GM10266 (cell line): ENCODE results near the gene STPG4.
"Not testable (repeated sequence)": the region's sequence is repeated elsewhere in the genome, so short reads cannot be mapped to it uniquely, and the experiment has no call there.

Source experiments
- DNase-seq: peaks from one replicate; pipeline ENCODE4 v3.0.0; 2012; ENCODE audit errors: extremely low spot score
- TF ChIP-seq, protein P1 (sequence below): IDR thresholded peaks from 2 replicates; pipeline ENCODE4 v1.5.1; 2012; ENCODE audit warnings: mild to moderate bottlenecking, low read depth; ENCODE audit not compliant: control insufficient read depth, insufficient read depth; ENCODE audit errors: missing control alignments

The STPG4 gene

DNA sequence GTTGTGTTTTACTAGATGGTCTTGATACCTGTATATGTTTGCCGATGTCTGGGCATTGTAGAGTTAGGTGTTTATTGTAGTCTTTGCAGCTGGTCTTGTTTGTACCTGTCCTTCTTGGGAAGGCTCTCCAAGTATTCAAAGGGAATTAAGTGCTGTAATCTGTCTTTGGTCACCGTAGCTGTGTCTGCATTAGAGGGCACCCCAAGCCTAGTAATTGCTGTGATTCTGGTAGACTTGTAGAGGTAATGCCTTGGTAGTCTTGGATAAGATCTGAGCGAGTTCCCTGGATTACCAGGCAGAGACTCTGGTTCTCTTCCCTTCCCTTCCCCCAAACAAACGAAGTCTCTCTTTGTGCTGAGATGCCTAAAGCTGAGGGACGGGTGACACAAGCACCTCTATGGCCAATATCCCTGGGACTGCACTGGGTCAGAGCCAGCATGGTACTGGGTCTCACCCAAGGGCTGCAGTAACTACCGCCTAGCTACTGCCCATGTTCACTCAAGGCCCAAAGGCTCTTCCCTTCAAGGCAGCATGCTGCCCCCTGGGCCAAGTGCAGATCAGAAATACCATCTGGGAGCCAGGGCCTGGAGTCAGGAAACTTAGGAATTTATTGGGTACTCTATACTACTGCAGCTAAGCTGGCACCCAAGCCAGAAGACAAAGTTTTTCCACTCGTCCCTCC is 27.1 kb downstream of the STPG4 start:
- no peak for DNase-seq
- TF ChIP-seq, protein P1, sequence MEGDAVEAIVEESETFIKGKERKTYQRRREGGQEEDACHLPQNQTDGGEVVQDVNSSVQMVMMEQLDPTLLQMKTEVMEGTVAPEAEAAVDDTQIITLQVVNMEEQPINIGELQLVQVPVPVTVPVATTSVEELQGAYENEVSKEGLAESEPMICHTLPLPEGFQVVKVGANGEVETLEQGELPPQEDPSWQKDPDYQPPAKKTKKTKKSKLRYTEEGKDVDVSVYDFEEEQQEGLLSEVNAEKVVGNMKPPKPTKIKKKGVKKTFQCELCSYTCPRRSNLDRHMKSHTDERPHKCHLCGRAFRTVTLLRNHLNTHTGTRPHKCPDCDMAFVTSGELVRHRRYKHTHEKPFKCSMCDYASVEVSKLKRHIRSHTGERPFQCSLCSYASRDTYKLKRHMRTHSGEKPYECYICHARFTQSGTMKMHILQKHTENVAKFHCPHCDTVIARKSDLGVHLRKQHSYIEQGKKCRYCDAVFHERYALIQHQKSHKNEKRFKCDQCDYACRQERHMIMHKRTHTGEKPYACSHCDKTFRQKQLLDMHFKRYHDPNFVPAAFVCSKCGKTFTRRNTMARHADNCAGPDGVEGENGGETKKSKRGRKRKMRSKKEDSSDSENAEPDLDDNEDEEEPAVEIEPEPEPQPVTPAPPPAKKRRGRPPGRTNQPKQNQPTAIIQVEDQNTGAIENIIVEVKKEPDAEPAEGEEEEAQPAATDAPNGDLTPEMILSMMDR = peak; percentile 8

- TF ChIP-seq, protein P1 = no peak
- no peak for DNase-seq
Measured at GRCh38 chr2:47126783-47127182, 28.3 kb downstream of the STPG4 start.

DNA sequence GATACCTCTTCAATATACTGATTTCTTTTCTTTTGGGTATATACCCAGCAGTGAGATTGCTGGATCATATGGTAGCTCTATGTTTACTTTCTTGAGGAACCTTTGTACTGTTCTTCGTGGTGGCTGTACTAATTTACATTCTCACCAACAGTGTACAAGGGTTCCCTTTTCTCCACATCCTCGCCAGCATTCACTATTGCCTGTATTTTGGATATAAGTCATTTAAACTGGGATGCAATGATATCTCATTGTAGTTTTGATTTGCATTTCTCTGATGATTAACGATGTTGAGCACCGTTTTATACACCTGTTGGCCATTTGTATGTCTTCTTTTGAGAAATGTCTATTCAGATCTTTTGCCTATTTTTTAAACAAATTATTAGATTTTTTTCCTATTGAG is 30.4 kb downstream of the STPG4 start:
- not testable (repeated sequence) for DNase-seq

DNA sequence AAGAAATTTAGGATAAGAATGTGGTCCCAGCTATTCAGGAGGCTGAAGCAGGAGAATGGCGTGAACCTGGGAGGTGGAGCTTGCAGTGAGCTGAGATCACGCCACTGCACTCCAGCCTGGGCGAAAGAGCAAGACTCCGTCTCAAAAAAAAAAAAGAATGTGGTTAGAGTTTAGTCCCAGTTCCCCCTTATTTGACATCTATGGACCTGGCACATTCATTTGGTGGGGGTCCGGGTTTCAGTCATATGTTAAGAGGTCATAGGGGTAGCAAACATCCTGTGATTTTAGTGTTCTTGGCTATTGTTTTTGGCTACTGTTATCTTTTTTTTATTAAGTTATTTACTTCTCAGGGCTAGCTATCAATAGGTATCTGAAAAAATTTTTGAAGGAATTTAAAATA is 34.7 kb downstream of the STPG4 start:
- not testable (repeated sequence) for DNase-seq

GRCh38 chr2:47119001-47119400 is 36.1 kb downstream of the STPG4 start:
- TF ChIP-seq, protein P1 = no peak
- no peak for DNase-seq

DNA sequence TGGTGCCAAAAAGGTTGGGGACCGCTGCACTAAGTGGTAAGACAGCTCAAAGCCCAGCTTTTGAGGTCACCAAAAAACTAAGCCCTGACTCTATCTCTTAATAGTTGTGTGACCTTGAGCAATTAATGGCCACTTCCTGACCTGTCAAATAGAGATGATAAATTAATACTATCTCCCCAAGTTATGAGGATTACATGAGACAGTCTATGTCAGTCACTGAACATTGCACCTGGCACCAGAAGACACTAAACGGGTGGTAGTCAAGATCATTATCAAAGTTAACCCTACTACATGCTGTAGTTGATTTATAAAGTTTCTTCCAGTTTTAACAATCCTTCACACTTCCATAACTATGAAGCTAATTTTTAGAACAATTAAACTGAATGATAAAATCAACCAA is 36.5 kb downstream of the STPG4 start:
- DNase-seq = no peak
- TF ChIP-seq, protein P1 = no peak

GRCh38 chr2:47112665-47113435 is 42.3 kb downstream of the STPG4 start:
- TF ChIP-seq, protein P1 = no peak
- DNase-seq = no peak

- TF ChIP-seq, protein P1 = no peak
- DNase-seq = no peak
Measured at GRCh38 chr2:47109680-47110079, 45.4 kb downstream of the STPG4 start.
